Kidney (tissue), 14 donors: ENCODE data around the gene SLC4A5. TPM values are rescaled to one million over a fixed set of nuclear protein-coding genes. Genes with fewer than 3 reads are reported as not detected.

ENCODE experiments used
- DNase-seq, 5 donors: peaks; one replicate each; pipeline ENCODE4 v3.0.0-alpha.2; 2013 to 2020
- FAIRE-seq: peaks from 2 replicates; lab custom pipeline; 2012; peaks lifted over from hg19 to GRCh38; lab: Jason Lieb, UNC
- H3K27ac ChIP-seq, 2 donors: one replicate each; pipeline ENCODE4 v1.7.0; 2013; ENCODE audit warnings: low read depth in 2 of 2, low read length in 2 of 2, inconsistent platforms in 1 of 2
- H3K27me3 ChIP-seq: one replicate; pipeline ENCODE4 v1.7.1; 2013; ENCODE audit warnings: low read length, inconsistent platforms; ENCODE audit not compliant: control insufficient read depth, insufficient read depth
- H3K36me3 ChIP-seq, 3 donors: one replicate each; pipeline versions ENCODE4 v1.7.0 to v1.7.1; 2013; ENCODE audit warnings: low read length in 3 of 3, control low read depth in 1 of 3, inconsistent platforms in 1 of 3; ENCODE audit not compliant: insufficient read depth in 3 of 3, control insufficient read depth in 2 of 3
- H3K4me1 ChIP-seq, 3 donors: one replicate each; pipeline versions ENCODE4 v1.7.0 to v1.7.1; 2013; ENCODE audit warnings: low read length in 3 of 3, inconsistent platforms in 1 of 3, low read depth in 1 of 3; ENCODE audit not compliant: control insufficient read depth in 2 of 3, insufficient read depth in 2 of 3
- H3K4me3 ChIP-seq, 3 donors: one replicate each; pipeline versions ENCODE4 v1.7.0 to v1.8.1; 2013; ENCODE audit warnings: low read length in 3 of 3, control low read depth in 1 of 3, inconsistent platforms in 1 of 3
- H3K9ac ChIP-seq, 3 donors: one replicate each; pipeline versions ENCODE4 v1.7.0 to v1.7.1; 2013; ENCODE audit warnings: low read length in 3 of 3, control low read depth in 1 of 3, inconsistent platforms in 1 of 3
- H3K9me3 ChIP-seq, 3 donors: one replicate each; pipeline versions ENCODE4 v1.7.0 to v1.7.1; 2013; ENCODE audit warnings: low read length in 3 of 3, control low read depth in 1 of 3, inconsistent platforms in 1 of 3; ENCODE audit not compliant: control insufficient read depth in 2 of 3, insufficient read depth in 1 of 3
- intact Hi-C: fragments of 100-400 bp; cut with DNase I; formaldehyde crosslinking; loops from one replicate; pipeline ENCODE4 v1.11.1; 2022
- polyA plus RNA-seq: library from polyadenylated mRNA; stranded (reverse); fragments of 350-450 nt; fragmentation: Illumina TruSeq; extraction: RNeasy Lipid Tissue Mini Kit (QIAGEN cat#74804); gene quantifications from one replicate; pipeline ENCODE4 v1.2.3, GENCODE V29; 2014; ENCODE audit warnings: low read depth, low replicate concordance; ENCODE audit not compliant: insufficient read depth
- total RNA-seq: library from RNA; stranded (reverse); fragmentation: NEBNext Ultra II Directional; extraction: Animal tissue kit (Norgen Biotek cat#: 25700); gene quantifications from one replicate; pipeline ENCODE4 v1.2.1, GENCODE V29; 2021
- TF ChIP-seq, protein P1 (sequence below): IDR thresholded peaks from 3 replicates; pipeline ENCODE4 v1.5.1; 2012; ENCODE audit warnings: mild to moderate bottlenecking, moderate library complexity, borderline replicate concordance; ENCODE audit not compliant: insufficient read depth; ENCODE audit errors: extremely low read depth
- donor health status: control.
- donor health status: control.
- donor health status: control.
- donor health status: control.
- donor health status: control.
- donor health status: DM: yes; HTN: yes; CAD: no.
- donor health status: Normal renal cell carcinoma (clear cell type).

SLC4A5 gene
- total and polyA plus RNA-seq, 2 donors from 2014 or later = 1.1 to 5.2 TPM

DNA sequence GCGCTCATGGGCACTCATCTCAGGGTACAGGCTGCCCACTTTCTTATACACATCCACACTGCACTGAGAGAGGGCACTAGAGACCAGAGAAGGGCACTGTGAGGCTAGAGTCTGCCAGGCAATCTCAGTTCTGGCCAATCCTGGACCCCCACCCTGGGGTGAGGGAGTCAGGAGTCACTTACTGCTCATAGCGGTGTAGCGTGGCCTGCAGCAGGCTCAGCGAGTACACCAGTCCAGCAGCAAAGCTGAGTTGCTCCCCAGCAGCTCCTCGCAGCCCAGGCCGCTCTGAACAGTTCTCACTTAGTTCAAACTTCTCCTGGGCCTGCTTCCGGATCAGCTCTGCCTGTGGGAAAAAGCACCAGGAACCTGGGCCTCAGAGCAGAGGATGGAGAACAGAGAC lies 24.6 kb upstream of the SLC4A5 start:
- DNase-seq = no peak
- Histone ChIP-seq H3K4me3 (no peak overlapping the region), H3K9me3 (no peaks in the 10 kb centered on the region), H3K36me3 (peaks cover 16 to 84% (median 79%) of the 10 kb centered on the region in 3 donors), H3K4me1 (no peaks in the 10 kb centered on the region), H3K27me3 (no peaks in the 10 kb centered on the region), H3K9ac (no peak overlapping the region), H3K27ac (no peak overlapping the region)
- TF ChIP-seq, protein P1, sequence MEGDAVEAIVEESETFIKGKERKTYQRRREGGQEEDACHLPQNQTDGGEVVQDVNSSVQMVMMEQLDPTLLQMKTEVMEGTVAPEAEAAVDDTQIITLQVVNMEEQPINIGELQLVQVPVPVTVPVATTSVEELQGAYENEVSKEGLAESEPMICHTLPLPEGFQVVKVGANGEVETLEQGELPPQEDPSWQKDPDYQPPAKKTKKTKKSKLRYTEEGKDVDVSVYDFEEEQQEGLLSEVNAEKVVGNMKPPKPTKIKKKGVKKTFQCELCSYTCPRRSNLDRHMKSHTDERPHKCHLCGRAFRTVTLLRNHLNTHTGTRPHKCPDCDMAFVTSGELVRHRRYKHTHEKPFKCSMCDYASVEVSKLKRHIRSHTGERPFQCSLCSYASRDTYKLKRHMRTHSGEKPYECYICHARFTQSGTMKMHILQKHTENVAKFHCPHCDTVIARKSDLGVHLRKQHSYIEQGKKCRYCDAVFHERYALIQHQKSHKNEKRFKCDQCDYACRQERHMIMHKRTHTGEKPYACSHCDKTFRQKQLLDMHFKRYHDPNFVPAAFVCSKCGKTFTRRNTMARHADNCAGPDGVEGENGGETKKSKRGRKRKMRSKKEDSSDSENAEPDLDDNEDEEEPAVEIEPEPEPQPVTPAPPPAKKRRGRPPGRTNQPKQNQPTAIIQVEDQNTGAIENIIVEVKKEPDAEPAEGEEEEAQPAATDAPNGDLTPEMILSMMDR = no peak
- intact Hi-C loops = no loop called here
- FAIRE-seq = no peak

DNA sequence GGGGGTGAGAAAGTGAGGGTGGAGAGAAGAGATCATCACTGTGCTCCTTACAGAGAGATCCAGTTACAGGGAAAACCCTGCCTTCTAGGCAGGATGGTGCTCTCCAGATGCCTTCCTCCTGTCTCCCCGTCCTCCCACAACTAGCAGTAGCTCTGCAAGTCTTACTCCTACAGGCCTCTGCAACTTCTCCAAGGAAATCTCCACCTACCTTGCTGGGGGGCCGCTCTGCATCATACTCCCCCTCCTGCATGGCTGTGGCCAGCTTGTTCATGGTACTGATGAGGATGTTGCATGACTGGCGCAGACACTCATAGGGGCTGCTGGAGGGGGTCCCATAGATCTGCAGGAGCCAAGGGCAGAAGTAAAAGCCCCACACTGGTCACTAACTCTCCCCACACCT lies 22.8 kb upstream of the SLC4A5 start:
- Histone ChIP-seq H3K27me3 (no peaks in the 10 kb centered on the region), H3K27ac (no peak overlapping the region), H3K9me3 (no peaks in the 10 kb centered on the region), H3K4me1 (no peaks in the 10 kb centered on the region), H3K36me3 (peaks cover 16 to 99% (median 92%) of the 10 kb centered on the region in 3 donors), H3K4me3 (no peak overlapping the region), H3K9ac (no peak overlapping the region)
- intact Hi-C loops = no loop called here
- TF ChIP-seq, protein P1 = no peak
- FAIRE-seq (no peak), DNase-seq (no peak)

DNA sequence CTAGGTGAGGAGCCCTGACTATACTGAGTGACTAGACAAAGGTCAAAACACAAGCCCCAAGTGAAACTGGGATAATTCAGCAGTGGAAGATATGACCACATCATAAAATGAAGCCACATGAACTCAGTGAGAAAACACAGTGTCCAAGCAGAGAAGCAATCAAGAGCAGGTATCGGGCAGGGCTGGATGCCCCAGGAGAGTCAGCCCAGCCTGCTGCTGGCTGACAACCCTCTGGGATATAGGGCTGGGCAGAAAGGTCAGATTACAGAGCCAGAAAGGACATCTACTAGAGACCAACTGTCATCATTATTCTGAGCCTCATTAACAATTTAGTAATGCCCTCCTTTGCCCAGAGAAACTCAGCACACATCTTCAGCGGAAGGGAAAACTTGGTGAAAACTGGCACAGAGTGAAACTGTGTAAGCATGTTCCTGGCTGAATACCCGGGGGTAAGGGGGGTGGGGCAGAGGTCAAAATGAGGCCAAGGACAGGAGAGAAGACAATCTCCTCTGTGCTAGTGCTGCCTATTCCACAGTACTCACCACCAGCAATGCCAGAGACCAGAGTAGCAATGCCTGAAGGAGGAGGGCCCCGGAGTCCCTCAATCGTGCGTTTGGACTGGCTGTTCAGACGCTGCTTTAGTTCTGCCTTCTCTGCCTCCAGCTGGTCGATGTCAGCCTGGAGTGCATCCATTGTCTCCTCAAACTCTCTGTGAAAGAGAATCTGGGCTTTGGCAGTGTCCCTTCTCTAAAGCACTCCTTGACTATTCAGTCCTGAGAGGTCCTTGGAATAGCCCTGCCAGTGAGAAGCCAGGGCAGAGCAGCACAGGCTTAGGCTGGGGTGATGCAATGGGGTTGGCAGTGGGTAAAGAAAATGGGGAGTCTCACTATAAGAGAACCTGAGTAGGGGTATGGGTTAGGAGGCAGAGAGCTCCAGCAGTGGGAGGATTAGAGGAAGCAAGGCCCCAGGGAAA lies 21.6 kb upstream of the SLC4A5 start:
- TF ChIP-seq, protein P1 = no peak
- H3K9me3 ChIP-seq = no peaks in the 10 kb centered on the region
- H3K27ac ChIP-seq = no peak overlapping the region
- FAIRE-seq (no peak), DNase-seq (peak in 1 of 5 donors; percentile 7)
- H3K36me3 ChIP-seq = peaks cover 16 to 99% (median 86%) of the 10 kb centered on the region in 3 donors
- H3K4me3 ChIP-seq = no peak overlapping the region
- no peak overlapping the region for H3K9ac ChIP-seq
- intact Hi-C loops = no loop called here
- H3K27me3 ChIP-seq = no peaks in the 10 kb centered on the region
- no peaks in the 10 kb centered on the region for H3K4me1 ChIP-seq
